ENCODE measurements around the gene CES2. TPM values are rescaled to one million over a fixed set of nuclear protein-coding genes. Genes with fewer than 3 reads are reported as not detected.
A peak's percentile ranks its signal among the peaks of the same experiment; 100 is the strongest.
"Not testable (repeated sequence)": the region's sequence is repeated elsewhere in the genome, so short reads cannot be mapped to it uniquely, and the experiment has no call there.

The CES2 gene
- total RNA-seq, 4 donors from 2014 or later = 49.7 to 69.4 (median 53.6) TPM

DNA sequence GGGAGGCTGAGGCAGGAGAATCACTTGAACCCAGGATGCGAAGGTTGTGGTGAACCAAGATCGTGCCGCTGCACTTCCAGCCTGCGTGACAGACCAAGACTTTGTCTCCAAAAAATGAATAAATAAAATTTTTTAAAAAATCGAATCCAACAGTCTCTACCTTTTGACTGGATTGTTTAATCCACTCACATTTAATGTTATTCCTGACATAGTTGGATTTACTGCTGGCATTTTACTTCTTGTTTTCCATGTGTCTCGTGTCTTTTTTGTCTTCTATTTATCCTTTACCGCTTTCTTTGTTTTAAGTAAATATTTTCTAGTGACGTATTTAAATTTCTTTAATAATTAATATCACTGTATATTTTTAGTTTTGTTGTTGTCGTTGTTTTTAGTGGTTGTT, 47.7 kb downstream of the CES2 start:
- H3K27ac ChIP-seq = no peak overlapping the region
- no peak for DNase-seq
- H3K27me3 ChIP-seq = no peaks in the 10 kb centered on the region
- no peaks in the 10 kb centered on the region for H3K9me3 ChIP-seq
- intact Hi-C loops (cut with DNase I) = no loop called here
- H3K36me3 ChIP-seq = no peaks in the 10 kb centered on the region
- 96 to 97% methylated on average over 9 of the region's 9 CpGs for WGBS, 2 donors
- no peak overlapping the region for H3K4me3 ChIP-seq (replicated peaks in 1 of 3)
- TF ChIP-seq POLR2A (IDR thresholded peaks at IDR 0.05) = no peak
- TF ChIP-seq, protein P1, sequence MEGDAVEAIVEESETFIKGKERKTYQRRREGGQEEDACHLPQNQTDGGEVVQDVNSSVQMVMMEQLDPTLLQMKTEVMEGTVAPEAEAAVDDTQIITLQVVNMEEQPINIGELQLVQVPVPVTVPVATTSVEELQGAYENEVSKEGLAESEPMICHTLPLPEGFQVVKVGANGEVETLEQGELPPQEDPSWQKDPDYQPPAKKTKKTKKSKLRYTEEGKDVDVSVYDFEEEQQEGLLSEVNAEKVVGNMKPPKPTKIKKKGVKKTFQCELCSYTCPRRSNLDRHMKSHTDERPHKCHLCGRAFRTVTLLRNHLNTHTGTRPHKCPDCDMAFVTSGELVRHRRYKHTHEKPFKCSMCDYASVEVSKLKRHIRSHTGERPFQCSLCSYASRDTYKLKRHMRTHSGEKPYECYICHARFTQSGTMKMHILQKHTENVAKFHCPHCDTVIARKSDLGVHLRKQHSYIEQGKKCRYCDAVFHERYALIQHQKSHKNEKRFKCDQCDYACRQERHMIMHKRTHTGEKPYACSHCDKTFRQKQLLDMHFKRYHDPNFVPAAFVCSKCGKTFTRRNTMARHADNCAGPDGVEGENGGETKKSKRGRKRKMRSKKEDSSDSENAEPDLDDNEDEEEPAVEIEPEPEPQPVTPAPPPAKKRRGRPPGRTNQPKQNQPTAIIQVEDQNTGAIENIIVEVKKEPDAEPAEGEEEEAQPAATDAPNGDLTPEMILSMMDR (IDR thresholded peaks at IDR 0.05) = no peak
- peaks cover 2 to 4% of the 10 kb centered on the region in 2 donors for H3K4me1 ChIP-seq

DNA sequence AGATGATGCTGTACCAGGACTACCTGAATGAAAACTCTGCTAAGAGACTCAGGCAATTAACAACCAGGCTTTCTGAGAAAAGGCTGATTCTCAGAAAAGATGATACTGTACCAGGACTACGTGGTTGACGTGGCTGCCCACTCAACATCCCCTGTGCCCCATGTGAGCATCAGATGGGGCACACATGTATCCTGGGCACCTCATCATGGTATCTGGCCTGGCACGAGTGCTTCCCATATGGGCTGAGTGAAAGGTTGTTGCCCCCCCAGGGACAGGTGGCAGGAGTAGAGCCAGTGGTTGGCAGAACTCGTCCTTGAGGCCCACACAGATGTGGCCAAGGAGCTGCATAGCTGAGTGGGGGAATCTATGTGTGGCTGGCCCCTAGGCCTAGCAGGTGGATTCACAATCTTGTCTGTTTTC, 49.6 kb downstream of the CES2 start:
- no peaks in the 10 kb centered on the region for H3K27me3 ChIP-seq
- WGBS, 2 donors = 92 to 100% methylated on average over 4 of the region's 4 CpGs
- H3K36me3 ChIP-seq = no peaks in the 10 kb centered on the region
- no peak for DNase-seq
- peaks cover 5 to 12% of the 10 kb centered on the region in 2 donors for H3K4me1 ChIP-seq
- H3K27ac ChIP-seq = no peak overlapping the region
- intact Hi-C loops (cut with DNase I) = no loop called here
- H3K9me3 ChIP-seq = no peaks in the 10 kb centered on the region
- TF ChIP-seq POLR2A (IDR thresholded peaks at IDR 0.05) = no peak
- TF ChIP-seq, protein P1 (IDR thresholded peaks at IDR 0.05) = no peak
- H3K4me3 ChIP-seq (replicated peaks in 1 of 3) = no peak overlapping the region

DNA sequence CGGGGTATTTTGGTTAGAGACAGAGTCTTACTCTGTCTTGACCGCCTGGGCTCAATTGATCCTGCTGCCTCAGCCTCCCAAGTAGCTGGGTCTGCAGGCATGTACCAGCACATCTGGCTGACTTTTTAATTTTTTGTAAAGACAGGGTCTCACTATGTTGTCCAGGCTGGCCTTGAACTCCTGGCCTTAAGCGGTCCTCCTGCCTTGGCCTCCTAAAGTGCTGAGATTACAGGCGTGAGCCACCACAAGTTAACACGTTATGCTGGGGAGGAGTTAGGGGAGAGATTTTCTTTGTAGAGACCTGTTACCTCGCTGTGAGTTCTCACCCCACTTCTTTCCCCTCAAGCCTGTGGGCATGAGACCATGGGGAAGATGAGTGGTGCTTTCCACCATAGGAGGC, 51.2 kb downstream of the CES2 start:
- TF ChIP-seq, protein P1 (IDR thresholded peaks at IDR 0.05) = no peak
- TF ChIP-seq POLR2A (IDR thresholded peaks at IDR 0.05) = no peak
- H3K9me3 ChIP-seq = no peaks in the 10 kb centered on the region
- peaks cover 5 to 12% of the 10 kb centered on the region in 2 donors for H3K4me1 ChIP-seq
- H3K4me3 ChIP-seq (replicated peaks in 1 of 3) = no peak overlapping the region
- DNase-seq = no peak
- H3K27me3 ChIP-seq = no peaks in the 10 kb centered on the region
- no peak overlapping the region for H3K27ac ChIP-seq
- WGBS, 2 donors = 94 to 95% methylated on average over 6 of the region's 6 CpGs
- intact Hi-C loops (cut with DNase I) = no loop called here
- H3K36me3 ChIP-seq = no peaks in the 10 kb centered on the region

DNA sequence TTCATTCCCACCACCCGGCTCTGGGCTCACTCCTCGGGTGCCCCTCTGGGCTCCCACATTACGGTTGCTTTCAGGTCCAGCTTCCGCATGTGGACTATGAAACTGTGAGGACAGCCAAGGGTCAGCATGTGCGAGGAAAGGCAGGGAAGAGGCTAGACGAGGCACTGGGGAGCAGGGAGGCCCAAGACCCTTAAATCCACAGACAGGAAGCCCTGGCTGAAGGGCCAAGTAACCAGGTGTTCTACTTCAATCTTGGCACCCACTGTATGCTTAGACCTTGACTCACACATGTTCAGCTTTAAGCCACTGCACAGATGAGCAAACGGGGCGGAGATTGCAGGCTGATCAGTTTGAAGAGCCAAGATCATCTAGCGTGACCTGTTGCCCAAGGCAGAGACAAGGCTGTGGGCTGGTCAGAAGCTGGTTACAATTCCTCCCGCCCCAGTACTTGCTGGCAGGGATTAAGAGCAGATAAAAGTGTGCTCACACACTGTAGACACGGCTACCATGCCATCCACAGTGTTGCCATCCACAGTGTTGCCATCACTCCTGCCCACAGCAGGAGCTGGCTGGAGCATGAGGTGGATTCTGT, 53.0 kb downstream of the CES2 start, which contains the start of gene CES4A:
CES4A (plus strand) TSS at position 393 of the 592 bp plus-strand sequence; CDS start at position 577, 184 bp downstream.
- intact Hi-C loops (cut with DNase I) = no loop called here
- no peaks in the 10 kb centered on the region for H3K36me3 ChIP-seq
- peaks cover 5 to 12% of the 10 kb centered on the region in 2 donors for H3K4me1 ChIP-seq
- TF ChIP-seq POLR2A (IDR thresholded peaks at IDR 0.05) = peak in 1 of 2 donors; percentile 48
- TF ChIP-seq, protein P1 (IDR thresholded peaks at IDR 0.05) = no peak
- no peaks in the 10 kb centered on the region for H3K27me3 ChIP-seq
- H3K27ac ChIP-seq = peak within 1 kb of the TSS; percentile 44 to 79 (median 59)
- no peak within 1 kb of the TSS for H3K4me3 ChIP-seq (replicated peaks in 1 of 3)
- DNase-seq = peak; percentile 94
- 46 to 62% methylated on average over 11 of the region's 11 CpGs for WGBS, 2 donors
- no peaks in the 10 kb centered on the region for H3K9me3 ChIP-seq

DNA sequence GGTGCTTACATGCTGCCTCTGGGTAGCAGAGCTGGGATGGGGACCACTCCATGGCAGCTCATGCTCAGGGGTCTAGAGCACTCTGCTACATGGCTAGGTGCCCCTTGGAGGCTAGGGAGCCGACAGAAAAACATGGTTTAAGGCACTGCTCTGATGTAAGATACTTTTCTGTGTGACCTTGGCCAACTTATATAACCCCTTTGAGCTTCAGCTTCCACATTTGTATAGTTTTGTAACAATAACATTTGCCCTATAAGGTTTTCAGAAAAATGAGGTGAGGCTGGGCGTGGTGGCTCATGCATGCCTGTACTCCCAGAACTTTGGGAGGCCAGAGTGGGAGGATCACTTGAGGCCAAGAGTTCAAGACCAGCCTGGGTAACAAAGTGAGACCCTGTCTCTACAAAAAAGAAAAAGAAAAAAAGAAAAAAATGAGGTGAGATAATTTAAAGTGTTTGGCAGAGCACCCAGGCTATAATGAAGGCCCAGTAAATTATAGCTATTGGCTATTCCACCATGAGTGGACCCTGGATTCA, 56.3 kb downstream of the CES2 start:
- no peaks in the 10 kb centered on the region for H3K27me3 ChIP-seq
- H3K4me1 ChIP-seq = peaks cover 13 to 23% of the 10 kb centered on the region in 2 donors
- H3K27ac ChIP-seq = no peak overlapping the region
- H3K36me3 ChIP-seq = no peaks in the 10 kb centered on the region
- TF ChIP-seq, protein P1 (IDR thresholded peaks at IDR 0.05) = no peak
- no peak overlapping the region for H3K4me3 ChIP-seq (replicated peaks in 1 of 3)
- intact Hi-C loops (cut with DNase I) = no loop called here
- no peaks in the 10 kb centered on the region for H3K9me3 ChIP-seq
- no peak for DNase-seq
- WGBS, 2 donors = 90 to 96% methylated on average over 2 of the region's 2 CpGs

DNA sequence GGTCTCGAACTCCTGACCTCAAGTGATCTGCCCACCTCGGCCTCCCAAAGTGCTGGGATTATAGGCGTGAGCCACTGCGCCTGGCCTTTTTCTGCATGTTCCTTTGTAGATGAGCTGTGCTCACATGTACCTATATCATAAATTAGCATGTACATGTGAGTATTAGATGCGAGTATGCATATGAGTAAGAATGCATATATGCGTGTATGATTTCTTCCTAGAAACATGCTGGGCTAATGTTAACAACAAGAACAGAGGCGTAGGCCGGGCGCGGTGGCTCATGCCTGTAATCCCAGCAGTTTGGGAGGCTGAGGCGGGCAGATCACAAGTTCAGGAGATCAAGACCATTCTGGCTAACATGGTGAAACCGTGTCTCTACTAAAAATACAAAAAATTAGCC, 58.2 kb downstream of the CES2 start:
- H3K4me3 ChIP-seq (replicated peaks in 1 of 3); intact Hi-C loops (cut with DNase I); H3K36me3 ChIP-seq; H3K27ac ChIP-seq; H3K27me3 ChIP-seq; H3K9me3 ChIP-seq; DNase-seq: not testable (repeated sequence)
- 96 to 97% methylated on average over 12 of the region's 12 CpGs for WGBS, 2 donors
- H3K4me1 ChIP-seq = peaks cover 17 to 25% of the 10 kb centered on the region in 2 donors

All from thyroid gland (tissue), 4 donors.